CD4-positive, alpha-beta T cell (primary cell): ENCODE measurements around the gene TLR5. TPM values are rescaled to one million over a fixed set of nuclear protein-coding genes. Genes with fewer than 3 reads are reported as not detected.
"Not testable (repeated sequence)": the region's sequence is repeated elsewhere in the genome, so short reads cannot be mapped to it uniquely, and the experiment has no call there.

Experiments used
- ATAC-seq: fragments of 200-7000 bp; cut with Tn5 transposase; one replicate; pipeline ENCODE4 v1.10.0; 2022; ENCODE audit warnings: mild to moderate bottlenecking; ENCODE audit not compliant: poor library complexity
- CTCF ChIA-PET: fragments of 350-600 bp; sonication (Branson Sonifier 250); formaldehyde crosslinking; loops from one replicate; lab custom pipeline; 2021; ENCODE audit warnings: antibody characterized with exemption, inconsistent platforms; lab: Charles Lee
- POLR2A ChIA-PET: fragments of 350-600 bp; sonication (Branson Sonifier 250); formaldehyde crosslinking; loops from one replicate; lab custom pipeline; 2021; ENCODE audit warnings: antibody characterized with exemption, inconsistent platforms; lab: Charles Lee
- DNase-seq, 14 experiments: peaks; one replicate each; pipeline ENCODE4 v3.0.0-alpha.2; 2013 to 2020; ENCODE audit warnings: mixed read lengths in 2 of 14
- H3K27ac ChIP-seq, 2 donors: one replicate each; pipeline versions ENCODE4 v1.5.1 to v1.7.0; 2013; ENCODE audit warnings: low read length in 2 of 2, low read depth in 1 of 2, mild to moderate bottlenecking in 1 of 2
- H3K27me3 ChIP-seq, 2 experiments: 1 replicate in 1 of 2; 2 replicates in 1 of 2; pipeline versions ENCODE4 v1.6.1 to v1.7.0; 2013; ENCODE audit warnings: low read length in 2 of 2, control low read depth in 1 of 2, mild to moderate bottlenecking in 1 of 2, moderate library complexity in 1 of 2; ENCODE audit not compliant: insufficient read depth in 2 of 2, control insufficient read depth in 1 of 2
- H3K36me3 ChIP-seq: one replicate; pipeline ENCODE4 v1.6.1; 2013; ENCODE audit warnings: low read length, control low read depth; ENCODE audit not compliant: insufficient read depth
- H3K4me1 ChIP-seq: one replicate; pipeline ENCODE4 v1.6.1; 2013; ENCODE audit warnings: low read length, control low read depth; ENCODE audit not compliant: insufficient read depth
- H3K4me3 ChIP-seq: one replicate; pipeline ENCODE4 v1.5.1; 2013; ENCODE audit warnings: mild to moderate bottlenecking, low read length, moderate library complexity
- H3K9me3 ChIP-seq, 2 experiments: 1 replicate in 1 of 2; 2 replicates in 1 of 2; pipeline versions ENCODE4 v1.6.1 to v1.7.0; 2013; ENCODE audit warnings: low read length in 2 of 2, mild to moderate bottlenecking in 2 of 2, control low read depth in 1 of 2, moderate library complexity in 1 of 2; ENCODE audit not compliant: control insufficient read depth in 1 of 2, insufficient read depth in 1 of 2
- H3K27ac Mint-ChIP-seq: one replicate; pipeline ENCODE4 v1.8.0; 2020; ENCODE audit warnings: mixed read lengths
- H3K27me3 Mint-ChIP-seq: one replicate; pipeline ENCODE4 v1.8.0; 2021; ENCODE audit warnings: mixed read lengths
- H3K36me3 Mint-ChIP-seq: one replicate; pipeline ENCODE4 v1.8.0; 2021; ENCODE audit warnings: low read depth, mixed read lengths
- H3K4me1 Mint-ChIP-seq: one replicate; pipeline ENCODE4 v1.8.0; 2021; ENCODE audit warnings: low read depth, mixed read lengths
- H3K4me3 Mint-ChIP-seq: one replicate; pipeline ENCODE4 v1.8.0; 2020; ENCODE audit warnings: mild to moderate bottlenecking, mixed read lengths
- H3K9me3 Mint-ChIP-seq: one replicate; pipeline ENCODE4 v1.8.0; 2020; ENCODE audit warnings: mixed read lengths
- intact Hi-C, 2 experiments: fragments of 100-400 bp; cut with DNase I in 1 of 2; cut with micrococcal nuclease in 1 of 2; formaldehyde crosslinking; loops; one replicate each; pipeline versions ENCODE4 v1.15.1 to v1.9.0; 2023 to 2025; cut with DNase I, micrococcal nuclease
- total RNA-seq, 174 experiments: library from RNA in 2 of 174; stranded (reverse) in 2 of 174; gene quantifications; one replicate each; pipeline ENCODE4 v1.2.3 and lab custom pipeline; 2021 to 2026
- TF ChIP-seq, protein P1 (sequence below): fragments of 200-600 bp; IDR thresholded peaks from one replicate; pipeline ENCODE4 v1.8.0; 2022; ENCODE audit warnings: antibody characterized with exemption, mild to moderate bottlenecking

TLR5 gene
- total RNA-seq, 2 experiments from 2014 or later: 2.1 to 2.5 TPM

DNA sequence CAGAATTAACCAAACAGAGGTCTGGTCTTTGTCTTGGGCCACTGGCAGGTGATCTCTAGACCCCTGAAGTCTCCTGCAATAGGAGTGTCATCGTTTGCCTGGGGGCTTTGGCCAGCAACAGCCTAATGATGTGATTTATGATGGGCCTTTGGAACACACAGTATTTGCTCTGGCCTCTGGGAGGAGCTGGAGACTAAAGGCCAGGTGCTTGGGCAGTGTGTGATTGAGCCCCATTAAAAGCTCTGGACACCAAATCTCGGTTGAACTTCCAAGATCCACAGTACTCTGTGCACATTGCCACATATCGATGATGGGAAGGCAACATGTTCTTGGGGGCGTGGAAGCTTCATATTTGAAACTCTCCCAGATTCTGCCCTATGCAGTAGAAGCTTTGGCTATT, 32.0 kb upstream of the TLR5 start:
- DNase-seq (no peak), ATAC-seq (no peak)
- ChIA-PET POLR2A (no interaction called here), CTCF (interaction anchor here (1.7 kb wide), 1 partner anchor 41 kb away, joined by 5 read pairs; no protein-coding TSS in a partner anchor)
- no peaks in the 10 kb centered on the region for H3K4me1 ChIP-seq
- Mint-ChIP-seq H3K27ac (no peak overlapping the region), H3K9me3 (no peaks in the 10 kb centered on the region), H3K4me3 (no peak overlapping the region), H3K4me1 (peaks cover 20% of the 10 kb centered on the region), H3K27me3 (no peaks in the 10 kb centered on the region), H3K36me3 (no peaks in the 10 kb centered on the region)
- H3K4me3 ChIP-seq: no peak overlapping the region
- TF ChIP-seq, protein P1, sequence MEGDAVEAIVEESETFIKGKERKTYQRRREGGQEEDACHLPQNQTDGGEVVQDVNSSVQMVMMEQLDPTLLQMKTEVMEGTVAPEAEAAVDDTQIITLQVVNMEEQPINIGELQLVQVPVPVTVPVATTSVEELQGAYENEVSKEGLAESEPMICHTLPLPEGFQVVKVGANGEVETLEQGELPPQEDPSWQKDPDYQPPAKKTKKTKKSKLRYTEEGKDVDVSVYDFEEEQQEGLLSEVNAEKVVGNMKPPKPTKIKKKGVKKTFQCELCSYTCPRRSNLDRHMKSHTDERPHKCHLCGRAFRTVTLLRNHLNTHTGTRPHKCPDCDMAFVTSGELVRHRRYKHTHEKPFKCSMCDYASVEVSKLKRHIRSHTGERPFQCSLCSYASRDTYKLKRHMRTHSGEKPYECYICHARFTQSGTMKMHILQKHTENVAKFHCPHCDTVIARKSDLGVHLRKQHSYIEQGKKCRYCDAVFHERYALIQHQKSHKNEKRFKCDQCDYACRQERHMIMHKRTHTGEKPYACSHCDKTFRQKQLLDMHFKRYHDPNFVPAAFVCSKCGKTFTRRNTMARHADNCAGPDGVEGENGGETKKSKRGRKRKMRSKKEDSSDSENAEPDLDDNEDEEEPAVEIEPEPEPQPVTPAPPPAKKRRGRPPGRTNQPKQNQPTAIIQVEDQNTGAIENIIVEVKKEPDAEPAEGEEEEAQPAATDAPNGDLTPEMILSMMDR: no peak
- no peaks in the 10 kb centered on the region for H3K9me3 ChIP-seq
- H3K27me3 ChIP-seq: no peaks in the 10 kb centered on the region
- no peaks in the 10 kb centered on the region for H3K36me3 ChIP-seq
- intact Hi-C loops: no loop called here
- H3K27ac ChIP-seq: no peak overlapping the region

DNA sequence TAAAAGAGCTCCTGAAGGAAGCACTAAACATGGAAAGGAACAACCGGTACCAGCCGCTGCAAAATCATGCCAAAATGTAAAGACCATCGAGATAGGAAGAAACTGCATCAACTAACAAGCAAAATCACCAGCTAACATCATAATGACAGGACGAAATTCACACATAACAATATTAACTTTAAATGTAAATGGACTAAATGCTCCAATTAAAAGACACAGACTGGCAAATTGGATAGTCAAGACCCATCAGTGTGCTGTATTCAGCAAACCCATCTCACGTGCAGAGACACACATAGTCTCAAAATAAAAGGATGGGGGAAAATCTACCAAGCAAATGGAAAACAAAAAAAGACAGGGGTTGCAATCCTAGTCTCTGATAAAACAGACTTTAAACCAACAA, 26.4 kb upstream of the TLR5 start:
- H3K27me3 ChIP-seq, H3K27ac ChIP-seq, CTCF ChIA-PET, H3K27ac Mint-ChIP-seq, H3K4me1 Mint-ChIP-seq, H3K4me3 ChIP-seq, H3K4me1 ChIP-seq, intact Hi-C loops, H3K27me3 Mint-ChIP-seq, H3K36me3 Mint-ChIP-seq, POLR2A ChIA-PET, H3K9me3 ChIP-seq, H3K36me3 ChIP-seq, H3K9me3 Mint-ChIP-seq, H3K4me3 Mint-ChIP-seq, DNase-seq, ATAC-seq: not testable (repeated sequence)

GRCh38 chr1:223161321-223161720, 18.3 kb upstream of the TLR5 start:
- Histone ChIP-seq H3K36me3 (no peaks in the 10 kb centered on the region), H3K4me1 (no peaks in the 10 kb centered on the region), H3K4me3 (no peak overlapping the region), H3K27ac (no peak overlapping the region), H3K9me3 (no peaks in the 10 kb centered on the region), H3K27me3 (no peaks in the 10 kb centered on the region)
- Mint-ChIP-seq H3K4me3 (no peak overlapping the region), H3K27me3 (no peaks in the 10 kb centered on the region), H3K9me3 (no peaks in the 10 kb centered on the region), H3K27ac (no peak overlapping the region), H3K4me1 (peaks cover 13% of the 10 kb centered on the region), H3K36me3 (no peaks in the 10 kb centered on the region)
- CTCF ChIA-PET: no interaction called here
- POLR2A ChIA-PET: interaction anchor here (1.7 kb wide), 1 partner anchor 203 kb away, joined by 8 read pairs; the partner anchor contains the start of gene SUSD4
- DNase-seq: peak in 1 of 14 experiments; percentile 16
- TF ChIP-seq, protein P1: peak; percentile 12
- intact Hi-C loops: no loop called here
- peak; percentile 51 for ATAC-seq

- ChIA-PET CTCF (interaction anchor here (1.2 kb wide), 1 partner anchor 23 kb away, joined by 3 read pairs; no protein-coding TSS in a partner anchor), POLR2A (no interaction called here)
- no peak overlapping the region for H3K4me3 ChIP-seq
- Mint-ChIP-seq H3K27me3 (no peaks in the 10 kb centered on the region), H3K4me3 (no peak overlapping the region), H3K4me1 (peaks cover 10% of the 10 kb centered on the region), H3K36me3 (no peaks in the 10 kb centered on the region), H3K27ac (no peak overlapping the region), H3K9me3 (no peaks in the 10 kb centered on the region)
- ATAC-seq (no peak), DNase-seq (no peak)
- H3K4me1 ChIP-seq: no peaks in the 10 kb centered on the region
- H3K27me3 ChIP-seq: no peaks in the 10 kb centered on the region
- no peaks in the 10 kb centered on the region for H3K9me3 ChIP-seq
- H3K27ac ChIP-seq: no peak overlapping the region
- TF ChIP-seq, protein P1: no peak
- H3K36me3 ChIP-seq: no peaks in the 10 kb centered on the region
- intact Hi-C loops: no loop called here
Measured at GRCh38 chr1:223156343-223156742, 13.3 kb upstream of the TLR5 start.
